ENCODE measurements around the gene FLVCR1. TPM values are rescaled to one million over a fixed set of nuclear protein-coding genes. Genes with fewer than 3 reads are reported as not detected.

The FLVCR1 gene
- total and polyA plus RNA-seq, 9 of the 15 experiments (the other 6 are each of a cell fraction or from before 2014, with no cell fraction given), result 5.2 to 18.0 (median 12.5) TPM

DNA sequence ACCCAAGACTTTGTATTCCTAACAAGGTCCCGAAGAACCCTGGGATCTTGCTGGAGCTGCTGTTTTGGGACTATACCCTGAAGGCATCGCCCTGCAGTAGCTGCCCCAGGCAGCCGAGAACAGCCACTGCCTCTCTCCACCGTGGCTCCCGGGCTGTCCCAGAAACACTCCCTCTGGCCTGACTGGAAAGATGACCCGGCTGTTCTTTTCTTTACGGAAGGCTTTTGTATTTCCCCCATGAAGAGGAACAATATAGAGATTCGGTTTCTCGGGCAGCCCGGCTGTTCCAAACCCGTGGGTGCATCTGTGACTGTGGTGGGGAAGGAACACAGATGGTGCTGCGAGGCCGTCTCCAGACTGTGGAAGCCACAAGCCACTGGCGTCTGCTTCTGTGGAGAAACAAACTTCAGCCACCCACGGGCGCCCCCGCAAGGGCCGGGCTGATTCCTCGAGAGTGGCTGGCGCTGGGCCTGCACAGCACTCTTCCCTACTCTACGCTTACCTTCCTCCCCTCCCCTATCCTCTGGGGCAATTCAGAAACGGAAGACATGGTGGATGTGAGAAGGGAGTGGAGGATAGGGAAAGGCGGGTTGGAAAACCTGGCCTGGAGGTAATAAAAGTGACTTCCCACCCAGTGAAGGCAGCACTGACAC lies 58.5 kb downstream of the FLVCR1 start:
- H4K20me1 ChIP-seq (replicated peaks; ENCODE audit: control insufficient read depth, insufficient read depth, low read length), result no peaks in the 10 kb centered on the region
- no peaks in the 10 kb centered on the region for H3K36me3 ChIP-seq (ENCODE audit: control insufficient read depth, insufficient read depth, low read length)
- peaks cover 11% of the 10 kb centered on the region in 2 experiments; a peak in 4 of 5 replicates for H3K4me1 ChIP-seq (replicated peaks in 1 of 2; ENCODE audit: control insufficient read depth in 2 of 2, insufficient read depth in 2 of 2, low read length in 2 of 2)
- peaks cover 5 to 28% of the 10 kb centered on the region in 2 experiments; a peak in 4 of 5 replicates for H3K27me3 ChIP-seq (ENCODE audit: control insufficient read depth in 2 of 2, insufficient read depth in 2 of 2, low read length in 2 of 2)
- ChIA-PET POLR2A (no interaction called here), CTCF (ENCODE audit: low intra/inter-chr PET ratio) (no interaction called here)
- H3K4me2 ChIP-seq (ENCODE audit: insufficient read depth, low read length), result no peak overlapping the region
- DNase-seq (ENCODE audit: extremely low read depth in 1 of 4, low spot score in 3 of 4) (peak; percentile 36 to 51 (median 40)), FAIRE-seq (no peak), ATAC-seq (peak; percentile 83)
- H3K9me3 ChIP-seq (replicated peaks; ENCODE audit: control insufficient read depth, insufficient read depth, low read depth, low read length), result no peaks in the 10 kb centered on the region
- no peak overlapping the region for H3K27ac ChIP-seq (ENCODE audit: extremely low read depth, low read depth, low read length)
- 32% methylated on average over 23 of the region's 23 CpGs for WGBS (ENCODE audit: insufficient coverage, low coverage, missing lambda C conversion rate)
- BruUV-seq (replicated peaks), result no TSS peak
- peak overlapping the region; percentile 80 for H2AFZ ChIP-seq (ENCODE audit: low read depth, low read length)
- in situ Hi-C loops (cut with MboI) (no loop called here), intact Hi-C loops (cut with micrococcal nuclease) (loop anchor here (2.0 to 10.0 kb wide), 5 partner anchors 59 to 442 kb away; partner anchors contain the start of genes BATF3 and FLVCR1)
- H3K79me2 ChIP-seq (ENCODE audit: control insufficient read depth, insufficient read depth, low read length), result no peaks in the 10 kb centered on the region
- H3K9ac ChIP-seq (ENCODE audit: insufficient read depth in 1 of 2, low read depth in 2 of 2, low read length in 2 of 2), result peak overlapping the region in 1 of 2 experiments; percentile 57; a peak in 2 of 4 replicates
- no peaks in the 10 kb centered on the region for H3K9me1 ChIP-seq (ENCODE audit: control insufficient read depth, insufficient read depth, low read length)
- no peak overlapping the region for H3K4me3 ChIP-seq
- TF ChIP-seq CBFA2T2 (conservative IDR thresholded peaks at IDR 0.05), result no peak
- TF ChIP-seq, protein P1, sequence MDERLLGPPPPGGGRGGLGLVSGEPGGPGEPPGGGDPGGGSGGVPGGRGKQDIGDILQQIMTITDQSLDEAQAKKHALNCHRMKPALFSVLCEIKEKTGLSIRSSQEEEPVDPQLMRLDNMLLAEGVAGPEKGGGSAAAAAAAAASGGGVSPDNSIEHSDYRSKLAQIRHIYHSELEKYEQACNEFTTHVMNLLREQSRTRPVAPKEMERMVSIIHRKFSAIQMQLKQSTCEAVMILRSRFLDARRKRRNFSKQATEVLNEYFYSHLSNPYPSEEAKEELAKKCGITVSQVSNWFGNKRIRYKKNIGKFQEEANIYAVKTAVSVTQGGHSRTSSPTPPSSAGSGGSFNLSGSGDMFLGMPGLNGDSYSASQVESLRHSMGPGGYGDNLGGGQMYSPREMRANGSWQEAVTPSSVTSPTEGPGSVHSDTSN (CRISPR knock-in tag; IDR thresholded peaks at IDR 0.05; ENCODE audit: low read depth), result no peak
- TF ChIP-seq, protein P1 (tag; conservative IDR thresholded peaks at IDR 0.05; ENCODE audit: low read depth), result no peak
- TF ChIP-seq BCOR (IDR thresholded peaks at IDR 0.05), result no peak
- TF ChIP-seq, protein P2, sequence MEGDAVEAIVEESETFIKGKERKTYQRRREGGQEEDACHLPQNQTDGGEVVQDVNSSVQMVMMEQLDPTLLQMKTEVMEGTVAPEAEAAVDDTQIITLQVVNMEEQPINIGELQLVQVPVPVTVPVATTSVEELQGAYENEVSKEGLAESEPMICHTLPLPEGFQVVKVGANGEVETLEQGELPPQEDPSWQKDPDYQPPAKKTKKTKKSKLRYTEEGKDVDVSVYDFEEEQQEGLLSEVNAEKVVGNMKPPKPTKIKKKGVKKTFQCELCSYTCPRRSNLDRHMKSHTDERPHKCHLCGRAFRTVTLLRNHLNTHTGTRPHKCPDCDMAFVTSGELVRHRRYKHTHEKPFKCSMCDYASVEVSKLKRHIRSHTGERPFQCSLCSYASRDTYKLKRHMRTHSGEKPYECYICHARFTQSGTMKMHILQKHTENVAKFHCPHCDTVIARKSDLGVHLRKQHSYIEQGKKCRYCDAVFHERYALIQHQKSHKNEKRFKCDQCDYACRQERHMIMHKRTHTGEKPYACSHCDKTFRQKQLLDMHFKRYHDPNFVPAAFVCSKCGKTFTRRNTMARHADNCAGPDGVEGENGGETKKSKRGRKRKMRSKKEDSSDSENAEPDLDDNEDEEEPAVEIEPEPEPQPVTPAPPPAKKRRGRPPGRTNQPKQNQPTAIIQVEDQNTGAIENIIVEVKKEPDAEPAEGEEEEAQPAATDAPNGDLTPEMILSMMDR (IDR thresholded peaks at IDR 0.05 in 2 of 3, conservative IDR thresholded peaks at IDR 0.05 in 1 of 3; ENCODE audit: insufficient read depth in 2 of 3, low read depth in 1 of 3, low read length in 3 of 3), result peak in 2 of 3 experiments; percentile 12 to 18; a peak in 1 of 6 replicates
- TF ChIP-seq ATF7 (IDR thresholded peaks at IDR 0.05), result peak; percentile 21; the same call in 1 of the 2 replicates
- TF ChIP-seq, protein P3, sequence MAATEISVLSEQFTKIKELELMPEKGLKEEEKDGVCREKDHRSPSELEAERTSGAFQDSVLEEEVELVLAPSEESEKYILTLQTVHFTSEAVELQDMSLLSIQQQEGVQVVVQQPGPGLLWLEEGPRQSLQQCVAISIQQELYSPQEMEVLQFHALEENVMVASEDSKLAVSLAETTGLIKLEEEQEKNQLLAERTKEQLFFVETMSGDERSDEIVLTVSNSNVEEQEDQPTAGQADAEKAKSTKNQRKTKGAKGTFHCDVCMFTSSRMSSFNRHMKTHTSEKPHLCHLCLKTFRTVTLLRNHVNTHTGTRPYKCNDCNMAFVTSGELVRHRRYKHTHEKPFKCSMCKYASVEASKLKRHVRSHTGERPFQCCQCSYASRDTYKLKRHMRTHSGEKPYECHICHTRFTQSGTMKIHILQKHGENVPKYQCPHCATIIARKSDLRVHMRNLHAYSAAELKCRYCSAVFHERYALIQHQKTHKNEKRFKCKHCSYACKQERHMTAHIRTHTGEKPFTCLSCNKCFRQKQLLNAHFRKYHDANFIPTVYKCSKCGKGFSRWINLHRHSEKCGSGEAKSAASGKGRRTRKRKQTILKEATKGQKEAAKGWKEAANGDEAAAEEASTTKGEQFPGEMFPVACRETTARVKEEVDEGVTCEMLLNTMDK (IDR thresholded peaks at IDR 0.05; ENCODE audit: borderline replicate concordance, insufficient read depth, low read depth, low read length, poor library complexity, severe bottlenecking), result no peak
- TF ChIP-seq CREB1 (IDR thresholded peaks at IDR 0.05), result no peak
- no peak for TF ChIP-seq CREB1 (CRISPR knock-in tag; IDR thresholded peaks at IDR 0.05)
- TF ChIP-seq, protein P4, sequence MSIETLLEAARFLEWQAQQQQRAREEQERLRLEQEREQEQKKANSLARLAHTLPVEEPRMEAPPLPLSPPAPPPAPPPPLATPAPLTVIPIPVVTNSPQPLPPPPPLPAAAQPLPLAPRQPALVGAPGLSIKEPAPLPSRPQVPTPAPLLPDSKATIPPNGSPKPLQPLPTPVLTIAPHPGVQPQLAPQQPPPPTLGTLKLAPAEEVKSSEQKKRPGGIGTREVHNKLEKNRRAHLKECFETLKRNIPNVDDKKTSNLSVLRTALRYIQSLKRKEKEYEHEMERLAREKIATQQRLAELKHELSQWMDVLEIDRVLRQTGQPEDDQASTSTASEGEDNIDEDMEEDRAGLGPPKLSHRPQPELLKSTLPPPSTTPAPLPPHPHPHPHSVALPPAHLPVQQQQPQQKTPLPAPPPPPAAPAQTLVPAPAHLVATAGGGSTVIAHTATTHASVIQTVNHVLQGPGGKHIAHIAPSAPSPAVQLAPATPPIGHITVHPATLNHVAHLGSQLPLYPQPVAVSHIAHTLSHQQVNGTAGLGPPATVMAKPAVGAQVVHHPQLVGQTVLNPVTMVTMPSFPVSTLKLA (conservative IDR thresholded peaks at IDR 0.05), result no peak
- TF ChIP-seq RAD21 (CRISPR knock-in tag; conservative IDR thresholded peaks at IDR 0.05 in 1 of 2, IDR thresholded peaks at IDR 0.05 in 1 of 2), result peak in 1 of 2 experiments; percentile 41; a peak in 2 of 4 replicates
